Ishikawa (cell line): ENCODE measurements around the gene TET2.

ENCODE experiments used
- EP300 ChIP-seq: IDR thresholded peaks from 2 replicates; pipeline ENCODE4 v1.6.1; 2012; ENCODE audit warnings: borderline replicate concordance
- MAX ChIP-seq: IDR thresholded peaks from 2 replicates; pipeline ENCODE4 v1.6.1; 2012
- RAD21 ChIP-seq: IDR thresholded peaks from 2 replicates; pipeline ENCODE4 v1.6.1; 2012; ENCODE audit warnings: low read depth
- REST ChIP-seq: IDR thresholded peaks from 2 replicates; pipeline ENCODE4 v1.6.1; 2012; ENCODE audit warnings: low read depth, mild to moderate bottlenecking
- ZBTB7A ChIP-seq: IDR thresholded peaks from 2 replicates; pipeline ENCODE4 v1.6.1; 2012; ENCODE audit warnings: low read depth

- TF ChIP-seq EP300 (no peak), ZBTB7A (no peak), REST (no peak), MAX (no peak), RAD21 (no peak)
Measured at GRCh38 chr4:105102016-105102415, 44.7 kb upstream of the TET2 start.
